ENCODE data around the gene NAPSA.

The NAPSA gene

DNA sequence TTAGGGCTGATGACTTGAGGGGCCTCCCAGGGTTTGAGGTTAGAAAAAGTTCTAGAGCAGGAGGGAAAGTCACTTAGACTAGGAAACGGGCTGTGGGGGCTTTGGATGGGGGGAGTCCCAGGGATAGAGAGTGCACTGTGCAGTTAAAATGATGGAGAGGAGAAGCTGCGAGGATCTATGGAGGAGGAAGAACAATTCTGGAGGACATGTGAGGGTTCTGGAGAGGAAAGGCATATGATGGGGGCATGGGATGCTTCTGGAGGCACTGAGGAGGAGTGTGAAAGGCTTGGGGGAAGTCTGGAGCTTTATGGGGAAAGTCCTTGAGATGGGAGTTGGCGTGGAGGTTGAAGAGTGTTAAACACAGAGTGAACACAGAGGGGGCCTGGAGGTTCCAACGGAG lies 38.4 kb downstream of the NAPSA start:
- H3K4me3 ChIP-seq (ENCODE audit: low read length), result no peak overlapping the region
- no peaks in the 10 kb centered on the region for H3K36me3 ChIP-seq (ENCODE audit: insufficient read depth, low read length)
- H3K27me3 ChIP-seq (ENCODE audit: control insufficient read depth, insufficient read depth, low read length), result peaks cover 45% of the 10 kb centered on the region
- H3K4me1 ChIP-seq (ENCODE audit: control insufficient read depth, insufficient read depth, low read length), result peaks cover 3% of the 10 kb centered on the region
- no peak overlapping the region for H3K9ac ChIP-seq (ENCODE audit: low read depth, low read length)
- H3K4me2 ChIP-seq (ENCODE audit: low read length), result no peak overlapping the region
- H3K9me3 ChIP-seq (replicated peaks; ENCODE audit: low read length), result peaks cover 5% of the 10 kb centered on the region

DNA sequence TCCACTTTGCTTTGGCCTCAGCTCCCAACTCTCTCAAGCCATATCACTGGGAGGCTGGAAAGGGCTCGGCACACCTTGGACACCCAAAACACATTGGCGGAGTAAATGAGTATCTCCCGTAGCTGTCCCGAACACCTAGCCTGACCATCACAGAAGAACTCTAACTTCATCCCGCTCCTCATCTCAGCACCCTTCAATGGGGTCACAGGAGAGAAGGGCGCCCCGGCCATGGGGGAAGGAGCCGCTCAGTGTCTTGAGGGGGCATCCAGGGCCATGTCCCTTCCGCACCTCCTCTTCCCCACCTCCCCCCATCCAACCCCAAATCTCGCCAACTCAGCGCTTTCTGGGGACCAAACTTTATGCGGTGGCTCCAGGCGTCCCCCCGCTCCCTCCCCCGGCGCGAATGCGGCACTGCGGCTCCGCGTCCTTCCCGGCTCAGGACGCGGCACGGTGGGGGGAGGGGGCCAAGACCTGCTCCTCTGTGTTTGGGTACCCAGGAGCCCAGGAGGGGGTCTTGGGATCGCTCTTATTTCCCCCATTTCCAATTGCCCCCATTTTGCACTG lies 39.3 kb downstream of the NAPSA start:
- Histone ChIP-seq H3K4me3 (ENCODE audit: low read length) (no peak overlapping the region), H3K9me3 (replicated peaks; ENCODE audit: low read length) (peaks cover 5% of the 10 kb centered on the region), H3K9ac (ENCODE audit: low read depth, low read length) (no peak overlapping the region), H3K4me1 (ENCODE audit: control insufficient read depth, insufficient read depth, low read length) (peaks cover 3% of the 10 kb centered on the region), H3K27me3 (ENCODE audit: control insufficient read depth, insufficient read depth, low read length) (peaks cover 38% of the 10 kb centered on the region), H3K36me3 (ENCODE audit: insufficient read depth, low read length) (no peaks in the 10 kb centered on the region), H3K4me2 (ENCODE audit: low read length) (no peak overlapping the region)

DNA sequence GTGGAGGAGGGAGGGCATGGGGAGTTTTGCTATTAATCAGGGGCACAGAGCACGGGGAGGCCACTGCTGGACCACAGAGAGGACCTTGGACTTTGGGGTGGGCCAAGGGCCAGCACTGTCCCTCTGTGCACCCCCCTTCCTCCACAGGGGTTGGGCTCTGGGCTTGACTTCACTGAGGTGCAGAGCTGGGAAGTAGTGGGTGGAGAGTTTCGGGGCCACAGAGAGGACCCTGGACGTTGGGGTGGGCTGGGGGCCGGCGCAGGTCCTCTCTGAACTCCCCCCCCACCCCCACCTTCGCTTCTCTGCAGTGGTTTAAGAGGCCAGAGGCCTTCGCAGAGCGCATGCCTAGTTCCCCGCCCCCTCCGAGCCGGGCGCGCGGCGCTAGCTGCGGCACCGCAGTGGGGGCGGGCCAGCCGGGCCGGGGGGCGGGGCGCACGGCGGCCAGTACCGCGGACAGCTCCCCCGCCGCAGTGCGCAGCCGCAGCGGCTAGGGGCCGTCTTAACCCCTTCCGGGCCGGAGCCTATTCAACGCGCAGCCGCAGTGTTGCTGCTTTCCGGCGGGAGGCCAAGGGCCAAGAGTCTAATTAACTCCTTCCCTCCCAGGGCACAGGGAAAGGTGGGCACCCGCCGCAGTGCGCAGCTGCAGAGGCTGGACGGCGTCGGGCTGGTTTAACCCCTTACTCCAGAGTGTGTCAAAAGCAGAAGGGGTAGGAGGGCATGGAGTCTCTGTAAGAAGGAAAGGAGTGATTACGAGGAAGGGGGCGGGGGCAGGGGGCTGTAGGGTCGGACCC lies 39.9 kb downstream of the NAPSA start:
- Histone ChIP-seq H3K4me2 (ENCODE audit: low read length) (no peak overlapping the region), H3K9me3 (replicated peaks; ENCODE audit: low read length) (peaks cover 4% of the 10 kb centered on the region), H3K9ac (ENCODE audit: low read depth, low read length) (no peak overlapping the region), H3K36me3 (ENCODE audit: insufficient read depth, low read length) (no peaks in the 10 kb centered on the region), H3K4me3 (ENCODE audit: low read length) (no peak overlapping the region), H3K27me3 (ENCODE audit: control insufficient read depth, insufficient read depth, low read length) (peaks cover 35% of the 10 kb centered on the region), H3K4me1 (ENCODE audit: control insufficient read depth, insufficient read depth, low read length) (peaks cover 3% of the 10 kb centered on the region)

DNA sequence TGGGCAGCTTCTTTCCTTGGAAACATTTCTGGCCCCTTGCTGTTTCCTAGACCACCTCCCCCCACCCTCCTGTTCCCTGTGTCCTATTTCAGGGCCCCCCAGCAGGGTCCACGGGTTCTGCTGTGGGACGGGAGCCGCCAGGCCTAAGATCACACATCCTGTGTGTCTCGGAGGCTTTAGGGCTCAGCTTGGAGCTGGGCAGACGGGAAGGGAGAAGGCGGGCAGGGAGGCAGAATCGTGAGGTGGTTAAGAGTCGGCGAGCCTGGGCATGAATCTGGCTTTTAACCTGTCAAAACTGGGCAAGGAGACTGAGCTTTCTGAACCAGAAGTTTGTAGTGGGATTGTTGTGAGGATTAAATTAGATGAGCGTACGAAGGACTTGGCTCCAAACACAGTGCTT lies 41.1 kb downstream of the NAPSA start:
- no peaks in the 10 kb centered on the region for H3K9me3 ChIP-seq (replicated peaks; ENCODE audit: low read length)
- H3K4me2 ChIP-seq (ENCODE audit: low read length), result no peak overlapping the region
- H3K27me3 ChIP-seq (ENCODE audit: control insufficient read depth, insufficient read depth, low read length), result peaks cover 23% of the 10 kb centered on the region
- peaks cover under 1% of the 10 kb centered on the region for H3K4me1 ChIP-seq (ENCODE audit: control insufficient read depth, insufficient read depth, low read length)
- H3K9ac ChIP-seq (ENCODE audit: low read depth, low read length), result no peak overlapping the region
- H3K36me3 ChIP-seq (ENCODE audit: insufficient read depth, low read length), result no peaks in the 10 kb centered on the region
- no peak overlapping the region for H3K4me3 ChIP-seq (ENCODE audit: low read length)

DNA sequence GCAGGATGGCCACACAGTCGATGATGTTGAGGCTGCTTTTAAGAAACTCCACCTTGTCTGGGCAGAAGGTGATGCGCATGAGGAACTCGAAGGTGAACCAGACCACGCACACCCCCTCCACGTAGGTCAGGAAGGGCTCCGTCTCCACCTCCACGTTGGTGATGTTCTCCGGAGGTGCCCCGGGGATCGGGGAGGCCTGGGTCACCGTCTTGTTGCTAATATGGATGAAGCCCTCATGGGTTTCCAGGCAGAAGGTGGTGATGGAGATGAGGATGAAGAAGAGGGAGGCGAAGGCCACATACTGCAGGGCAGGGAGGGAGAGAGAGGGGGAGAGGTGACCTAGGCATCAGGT lies 41.7 kb downstream of the NAPSA start:
- H3K9ac ChIP-seq (ENCODE audit: low read depth, low read length), result no peak overlapping the region
- H3K36me3 ChIP-seq (ENCODE audit: insufficient read depth, low read length), result no peaks in the 10 kb centered on the region
- no peaks in the 10 kb centered on the region for H3K9me3 ChIP-seq (replicated peaks; ENCODE audit: low read length)
- no peak overlapping the region for H3K4me2 ChIP-seq (ENCODE audit: low read length)
- peaks cover 23% of the 10 kb centered on the region for H3K27me3 ChIP-seq (ENCODE audit: control insufficient read depth, insufficient read depth, low read length)
- H3K4me3 ChIP-seq (ENCODE audit: low read length), result no peak overlapping the region
- no peaks in the 10 kb centered on the region for H3K4me1 ChIP-seq (ENCODE audit: control insufficient read depth, insufficient read depth, low read length)

DNA sequence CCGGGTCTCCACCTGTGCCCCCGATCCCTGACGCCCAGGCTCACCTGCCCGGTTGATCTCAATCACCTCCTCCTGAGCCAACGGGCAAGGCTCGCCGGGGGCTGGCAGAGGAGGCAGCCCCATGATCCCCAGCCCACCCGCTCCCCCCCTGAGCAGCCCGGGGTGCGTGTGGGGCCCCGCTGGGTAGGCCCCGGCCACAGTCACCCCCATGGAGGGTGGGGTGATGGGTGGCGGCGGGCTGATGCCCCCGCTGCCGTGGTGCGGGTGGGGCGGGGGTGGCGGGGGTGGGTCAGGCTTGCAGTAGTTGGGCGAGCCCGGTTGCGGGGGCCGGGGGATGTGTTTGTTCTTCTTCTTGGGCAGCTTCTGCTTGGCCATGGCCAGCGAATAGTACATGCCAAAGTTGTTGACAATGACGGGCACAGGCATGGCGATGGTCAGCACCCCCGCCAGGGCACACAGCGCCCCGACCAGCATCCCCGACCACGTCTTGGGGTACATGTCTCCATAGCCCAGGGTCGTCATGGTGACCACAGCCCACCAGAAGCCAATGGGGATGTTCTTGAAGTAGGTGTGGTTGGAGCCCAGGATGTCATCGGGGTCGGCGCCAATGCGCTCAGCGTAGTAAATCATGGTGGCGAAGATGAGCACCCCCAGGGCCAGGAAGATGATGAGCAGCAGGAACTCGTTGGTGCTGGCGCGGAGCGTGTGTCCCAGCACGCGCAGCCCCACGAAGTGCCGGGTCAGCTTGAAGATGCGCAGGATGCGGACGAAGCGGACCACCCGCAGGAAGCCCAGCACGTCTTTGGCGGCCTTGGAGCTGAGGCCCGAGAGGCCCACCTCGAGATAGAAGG lies 42.3 kb downstream of the NAPSA start:
- Histone ChIP-seq H3K4me1 (ENCODE audit: control insufficient read depth, insufficient read depth, low read length) (no peaks in the 10 kb centered on the region), H3K4me2 (ENCODE audit: low read length) (no peak overlapping the region), H3K36me3 (ENCODE audit: insufficient read depth, low read length) (no peaks in the 10 kb centered on the region), H3K4me3 (ENCODE audit: low read length) (no peak overlapping the region), H3K27me3 (ENCODE audit: control insufficient read depth, insufficient read depth, low read length) (peaks cover 20% of the 10 kb centered on the region), H3K9me3 (replicated peaks; ENCODE audit: low read length) (no peaks in the 10 kb centered on the region), H3K9ac (ENCODE audit: low read depth, low read length) (no peak overlapping the region)

DNA sequence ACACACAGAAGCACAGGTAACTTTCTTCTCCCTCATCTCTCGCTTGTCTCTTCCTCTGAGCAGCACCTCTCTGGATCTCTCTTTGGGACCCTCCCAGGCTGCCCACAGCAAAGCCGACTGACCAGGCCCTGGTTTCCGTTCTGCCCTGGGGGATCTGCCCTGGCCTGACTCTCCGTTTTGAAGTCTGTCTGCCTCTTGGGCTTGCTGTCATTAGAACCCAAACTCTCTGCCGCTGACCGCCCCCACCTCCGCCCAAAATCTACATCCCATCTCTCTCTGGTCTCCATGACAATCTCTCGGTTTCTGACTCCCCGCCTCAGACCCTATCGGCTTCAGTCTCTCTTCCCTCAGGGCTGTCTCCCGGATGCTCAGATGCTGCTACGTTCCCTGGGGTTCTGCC lies 43.2 kb downstream of the NAPSA start:
- no peaks in the 10 kb centered on the region for H3K36me3 ChIP-seq (ENCODE audit: insufficient read depth, low read length)
- peaks cover 13% of the 10 kb centered on the region for H3K27me3 ChIP-seq (ENCODE audit: control insufficient read depth, insufficient read depth, low read length)
- no peaks in the 10 kb centered on the region for H3K4me1 ChIP-seq (ENCODE audit: control insufficient read depth, insufficient read depth, low read length)
- no peak overlapping the region for H3K4me3 ChIP-seq (ENCODE audit: low read length)
- no peak overlapping the region for H3K9ac ChIP-seq (ENCODE audit: low read depth, low read length)
- no peak overlapping the region for H3K4me2 ChIP-seq (ENCODE audit: low read length)
- H3K9me3 ChIP-seq (replicated peaks; ENCODE audit: low read length), result no peaks in the 10 kb centered on the region

DNA sequence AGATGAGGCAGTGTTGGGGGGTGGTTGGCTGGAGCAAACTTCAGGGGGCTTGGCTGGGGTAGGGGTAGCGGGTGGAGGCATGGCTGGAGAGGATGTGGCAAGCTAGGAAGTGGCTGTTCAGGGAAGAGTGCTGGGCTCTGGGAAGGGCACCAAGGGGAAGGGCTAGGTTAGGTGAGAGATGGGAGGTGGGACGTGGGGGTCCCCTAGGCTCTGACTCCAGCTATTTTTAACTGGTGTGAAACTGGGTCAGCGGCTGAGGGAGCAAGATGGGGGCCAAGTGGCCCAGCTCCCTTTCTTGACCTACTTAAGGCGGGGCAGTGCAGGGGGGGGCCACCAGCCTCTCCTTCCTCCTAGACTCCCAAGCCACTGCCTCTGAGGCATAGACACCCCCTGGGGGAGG lies 43.6 kb downstream of the NAPSA start:
- no peaks in the 10 kb centered on the region for H3K4me1 ChIP-seq (ENCODE audit: control insufficient read depth, insufficient read depth, low read length)
- H3K27me3 ChIP-seq (ENCODE audit: control insufficient read depth, insufficient read depth, low read length), result peaks cover 9% of the 10 kb centered on the region
- no peak overlapping the region for H3K4me3 ChIP-seq (ENCODE audit: low read length)
- H3K9me3 ChIP-seq (replicated peaks; ENCODE audit: low read length), result no peaks in the 10 kb centered on the region
- H3K9ac ChIP-seq (ENCODE audit: low read depth, low read length), result no peak overlapping the region
- no peaks in the 10 kb centered on the region for H3K36me3 ChIP-seq (ENCODE audit: insufficient read depth, low read length)
- no peak overlapping the region for H3K4me2 ChIP-seq (ENCODE audit: low read length)

DNA sequence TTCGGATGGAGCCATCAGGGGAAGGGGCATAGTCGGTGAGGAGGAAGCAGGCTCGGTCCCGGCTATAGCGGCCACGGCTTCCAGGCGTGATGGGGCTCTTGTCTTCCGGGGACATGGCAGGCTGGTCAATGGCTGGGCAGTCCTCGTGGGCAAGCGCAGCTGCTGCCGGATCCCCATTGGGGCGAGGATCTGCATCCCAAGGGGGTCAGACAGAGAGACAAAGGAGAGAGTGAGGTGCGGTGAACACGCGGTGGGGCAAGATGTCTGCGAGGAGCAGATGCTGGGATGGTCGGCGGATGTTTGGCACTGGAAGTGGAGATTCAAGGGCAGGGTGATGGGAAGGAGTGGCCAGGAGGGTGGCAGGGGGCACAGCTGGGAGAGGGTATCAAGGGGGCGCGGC lies 44.8 kb downstream of the NAPSA start:
- Histone ChIP-seq H3K27me3 (ENCODE audit: control insufficient read depth, insufficient read depth, low read length) (no peaks in the 10 kb centered on the region), H3K36me3 (ENCODE audit: insufficient read depth, low read length) (no peaks in the 10 kb centered on the region), H3K4me1 (ENCODE audit: control insufficient read depth, insufficient read depth, low read length) (no peaks in the 10 kb centered on the region), H3K4me3 (ENCODE audit: low read length) (no peak overlapping the region), H3K4me2 (ENCODE audit: low read length) (no peak overlapping the region), H3K9ac (ENCODE audit: low read depth, low read length) (no peak overlapping the region), H3K9me3 (replicated peaks; ENCODE audit: low read length) (no peaks in the 10 kb centered on the region)

DNA sequence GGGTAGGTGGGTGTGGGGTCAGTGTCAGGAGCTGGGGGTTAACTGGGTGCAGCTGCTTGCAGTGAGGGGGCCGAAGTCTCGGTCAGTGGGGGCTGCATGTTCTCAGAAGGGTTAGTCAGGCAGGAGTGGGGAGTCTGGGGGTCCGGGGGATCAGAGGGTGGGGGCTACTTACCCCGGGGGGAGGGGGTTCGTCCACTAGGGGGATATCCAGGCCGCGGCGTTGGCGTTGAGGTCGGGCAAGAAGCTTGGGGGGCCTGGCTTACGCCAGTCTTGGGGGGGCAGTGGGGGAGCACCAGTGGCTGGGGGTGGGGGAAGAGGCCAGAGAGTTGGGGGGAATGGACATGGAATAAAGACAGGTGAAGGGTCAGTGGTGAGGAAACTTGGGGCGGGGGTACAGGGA lies 45.4 kb downstream of the NAPSA start:
- no peaks in the 10 kb centered on the region for H3K27me3 ChIP-seq (ENCODE audit: control insufficient read depth, insufficient read depth, low read length)

DNA sequence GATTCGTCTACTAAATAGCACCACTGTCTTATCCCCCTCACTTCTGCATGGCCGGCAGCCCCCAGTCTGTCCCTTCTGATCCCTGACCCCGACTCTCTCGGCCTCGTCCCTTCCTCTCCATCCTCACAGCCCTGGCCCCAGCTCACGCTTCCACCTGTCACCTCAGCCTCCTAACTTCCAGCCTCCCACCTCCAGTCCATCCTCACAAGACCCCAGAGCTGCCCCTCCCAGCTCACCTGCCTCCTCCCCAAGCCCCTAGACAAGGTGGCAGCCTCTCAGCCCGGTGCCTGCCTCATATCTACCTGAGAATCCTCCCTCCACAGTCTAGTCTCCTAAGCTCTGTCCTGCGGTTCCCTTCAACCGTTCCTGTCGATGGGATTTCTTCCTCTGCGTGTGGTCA lies 46.3 kb downstream of the NAPSA start:
- peaks cover 3% of the 10 kb centered on the region for H3K27me3 ChIP-seq (ENCODE audit: control insufficient read depth, insufficient read depth, low read length)
- no peaks in the 10 kb centered on the region for H3K4me1 ChIP-seq (ENCODE audit: control insufficient read depth, insufficient read depth, low read length)
- no peaks in the 10 kb centered on the region for H3K36me3 ChIP-seq (ENCODE audit: insufficient read depth, low read length)
- H3K4me2 ChIP-seq (ENCODE audit: low read length), result no peak overlapping the region
- H3K4me3 ChIP-seq (ENCODE audit: low read length), result no peak overlapping the region
- H3K9me3 ChIP-seq (replicated peaks; ENCODE audit: low read length), result no peaks in the 10 kb centered on the region
- H3K9ac ChIP-seq (ENCODE audit: low read depth, low read length), result no peak overlapping the region

More for the DNA sequence above, 45.4 kb downstream of the NAPSA start:
- Histone ChIP-seq H3K4me1 (ENCODE audit: control insufficient read depth, insufficient read depth, low read length) (no peaks in the 10 kb centered on the region), H3K9me3 (replicated peaks; ENCODE audit: low read length) (no peaks in the 10 kb centered on the region), H3K36me3 (ENCODE audit: insufficient read depth, low read length) (no peaks in the 10 kb centered on the region), H3K4me3 (ENCODE audit: low read length) (no peak overlapping the region), H3K4me2 (ENCODE audit: low read length) (no peak overlapping the region), H3K9ac (ENCODE audit: low read depth, low read length) (no peak overlapping the region)

All from skeletal muscle satellite cell (primary cell).